ENCODE measurements around the gene TSPY9.
"Not testable (repeated sequence)": the region's sequence is repeated elsewhere in the genome, so short reads cannot be mapped to it uniquely, and the experiment has no call there.

The TSPY9 gene, protein sequence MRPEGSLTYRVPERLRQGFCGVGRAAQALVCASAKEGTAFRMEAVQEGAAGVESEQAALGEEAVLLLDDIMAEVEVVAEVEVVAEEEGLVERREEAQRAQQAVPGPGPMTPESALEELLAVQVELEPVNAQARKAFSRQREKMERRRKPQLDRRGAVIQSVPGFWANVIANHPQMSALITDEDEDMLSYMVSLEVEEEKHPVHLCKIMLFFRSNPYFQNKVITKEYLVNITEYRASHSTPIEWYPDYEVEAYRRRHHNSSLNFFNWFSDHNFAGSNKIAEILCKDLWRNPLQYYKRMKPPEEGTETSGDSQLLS

DNA sequence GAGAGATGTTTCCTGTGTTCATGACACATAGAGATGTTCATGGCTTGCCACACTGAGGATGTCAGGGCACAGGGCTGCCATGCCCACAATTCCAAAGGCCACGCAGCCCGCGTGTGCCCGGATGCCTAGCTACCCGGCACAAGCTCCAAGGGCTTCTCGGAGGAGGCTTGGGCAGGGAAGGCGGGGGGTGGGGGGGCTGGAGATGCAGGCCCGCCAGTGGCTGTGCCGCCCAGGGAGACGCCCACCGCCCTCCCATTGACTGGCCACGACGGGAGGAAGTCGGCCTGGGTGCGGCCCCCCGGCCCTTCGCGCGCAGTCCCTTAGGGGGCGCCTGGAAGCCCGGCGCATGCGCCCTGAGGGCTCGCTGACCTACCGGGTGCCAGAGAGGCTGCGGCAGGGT is at the start of gene TSPY9:
Gene TSPY9 (plus strand): TSS at position 301 of the 400 bp plus-strand sequence. CDS start 46 bp downstream, at position 347.
- not testable (repeated sequence) for DNase-seq (ENCODE audit: low spot score)

DNA sequence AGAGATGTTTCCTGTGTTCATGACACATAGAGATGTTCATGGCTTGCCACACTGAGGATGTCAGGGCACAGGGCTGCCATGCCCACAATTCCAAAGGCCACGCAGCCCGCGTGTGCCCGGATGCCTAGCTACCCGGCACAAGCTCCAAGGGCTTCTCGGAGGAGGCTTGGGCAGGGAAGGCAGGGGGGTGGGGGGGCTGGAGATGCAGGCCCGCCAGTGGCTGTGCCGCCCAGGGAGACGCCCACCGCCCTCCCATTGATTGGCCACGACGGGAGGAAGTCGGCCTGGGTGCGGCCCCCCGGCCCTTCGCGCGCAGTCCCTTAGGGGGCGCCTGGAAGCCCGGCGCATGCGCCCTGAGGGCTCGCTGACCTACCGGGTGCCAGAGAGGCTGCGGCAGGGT is 20.4 kb upstream of the TSPY9 start, which contains the start of gene TSPY1:
Gene TSPY1 (plus strand): TSS at position 301 of the 400 bp plus-strand sequence. CDS start 46 bp downstream, at position 347.
- not testable (repeated sequence) for DNase-seq (ENCODE audit: low spot score)

DNA sequence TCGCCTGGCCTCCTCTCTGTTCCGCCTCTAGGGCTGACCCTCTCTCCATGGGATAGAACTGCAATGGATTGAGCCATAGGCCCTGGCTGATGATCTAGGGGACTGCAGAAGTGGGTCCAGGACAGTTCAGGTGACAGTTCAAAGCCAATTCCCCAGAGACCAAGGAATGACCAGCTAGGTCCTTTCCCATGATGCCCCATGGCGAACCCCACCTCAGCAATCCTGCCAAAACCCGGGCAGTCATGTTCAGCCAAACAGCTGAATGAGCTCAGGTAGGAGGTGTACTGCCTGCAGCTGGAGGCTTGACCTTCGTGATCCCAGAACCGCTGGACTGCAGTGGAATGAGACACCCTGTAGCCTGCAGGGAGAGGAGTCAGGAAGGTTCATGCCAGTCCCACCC is 17.3 kb downstream of the TSPY9 start:
- DNase-seq (ENCODE audit: low spot score) = not testable (repeated sequence)

DNA sequence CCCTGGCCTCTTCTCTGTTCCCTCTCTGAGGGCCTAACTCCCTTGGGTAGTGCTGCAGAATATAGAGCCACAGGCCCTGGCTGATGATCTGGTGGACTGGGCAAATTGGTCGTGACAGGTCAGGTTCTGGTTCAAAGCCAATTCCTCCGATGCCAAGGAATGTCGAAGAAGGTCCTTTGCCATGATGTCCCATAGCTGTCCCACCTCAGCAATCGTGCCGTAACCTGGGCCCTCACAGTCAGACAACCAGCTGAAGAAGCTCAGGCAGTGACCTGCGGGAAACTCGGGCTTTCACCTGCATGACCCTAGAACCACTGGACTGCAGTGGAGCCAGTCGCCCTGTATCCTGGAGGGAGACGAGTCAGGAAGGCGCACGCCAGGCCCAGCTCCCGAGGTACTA is 29.2 kb downstream of the TSPY9 start:
- not testable (repeated sequence) for DNase-seq (ENCODE audit: low spot score)

DNA sequence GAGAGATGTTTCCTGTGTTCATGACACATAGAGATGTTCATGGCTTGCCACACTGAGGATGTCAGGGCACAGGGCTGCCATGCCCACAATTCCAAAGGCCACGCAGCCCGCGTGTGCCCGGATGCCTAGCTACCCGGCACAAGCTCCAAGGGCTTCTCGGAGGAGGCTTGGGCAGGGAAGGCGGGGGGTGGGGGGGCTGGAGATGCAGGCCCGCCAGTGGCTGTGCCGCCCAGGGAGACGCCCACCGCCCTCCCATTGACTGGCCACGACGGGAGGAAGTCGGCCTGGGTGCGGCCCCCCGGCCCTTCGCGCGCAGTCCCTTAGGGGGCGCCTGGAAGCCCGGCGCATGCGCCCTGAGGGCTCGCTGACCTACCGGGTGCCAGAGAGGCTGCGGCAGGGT is 40.5 kb downstream of the TSPY9 start, which contains the start of gene TSPY10:
Gene TSPY10 (plus strand): TSS at position 301 of the 400 bp plus-strand sequence. CDS start 46 bp downstream, at position 347.
- not testable (repeated sequence) for DNase-seq (ENCODE audit: low spot score)
